ENCODE measurements around the gene RXRA. TPM values are rescaled to one million over a fixed set of nuclear protein-coding genes. Genes with fewer than 3 reads are reported as not detected.

RXRA gene
- total RNA-seq, 6 experiments from 2014 or later = 105 to 165 (median 131) TPM

GRCh38 chr9:134380542-134381271 is 54.5 kb downstream of the RXRA start:
- Histone ChIP-seq H3K36me3 (no peaks in the 10 kb centered on the region), H3K4me1 (peaks cover 0 to 99% (median 60%) of the 10 kb centered on the region in 4 donors), H3K27ac (peak overlapping the region; percentile 13 to 94 (median 44)), H3K4me3 (no peak overlapping the region), H3K27me3 (no peaks in the 10 kb centered on the region), H3K9me3 (no peaks in the 10 kb centered on the region)
- ATAC-seq = no peak
- WGBS (ENCODE audit: insufficient coverage, low coverage, low lambda C conversion rate, missing lambda C conversion rate) = 58% methylated on average over 6 of the region's 16 CpGs
- TF ChIP-seq POLR2A (IDR thresholded peaks at IDR 0.05) (no peak), CTCF (IDR thresholded peaks at IDR 0.05) (no peak)
- no peak for DNase-seq
- intact Hi-C loops (cut with DNase I) = loop anchor here in 1 of 2 donors (10.0 kb wide), 1 partner anchor 54 kb away; no protein-coding TSS in a partner anchor

- Histone ChIP-seq H3K36me3 (no peaks in the 10 kb centered on the region), H3K27ac (peak overlapping the region in 2 of 3 donors; percentile 44 to 63), H3K9me3 (no peaks in the 10 kb centered on the region), H3K4me1 (peaks cover 0 to 99% (median 61%) of the 10 kb centered on the region in 4 donors), H3K27me3 (no peaks in the 10 kb centered on the region), H3K4me3 (no peak overlapping the region)
- DNase-seq = no peak
- TF ChIP-seq CTCF (IDR thresholded peaks at IDR 0.05) (no peak), POLR2A (IDR thresholded peaks at IDR 0.05) (no peak)
- no peak for ATAC-seq
- intact Hi-C loops (cut with DNase I) = loop anchor here in 1 of 2 donors (10.0 kb wide), 1 partner anchor 54 kb away; no protein-coding TSS in a partner anchor
- no CpG with 5 or more reads among the region's 7 CpGs for WGBS (ENCODE audit: insufficient coverage, low coverage, low lambda C conversion rate, missing lambda C conversion rate)
These were observed 55.0 kb downstream of the RXRA start for GRCh38 chr9:134381272-134381661.

- no peaks in the 10 kb centered on the region for H3K9me3 ChIP-seq
- H3K27ac ChIP-seq = peak overlapping the region; percentile 33 to 63 (median 44)
- peaks cover 0 to 100% (median 59%) of the 10 kb centered on the region in 4 donors for H3K4me1 ChIP-seq
- 10% methylated on average over 4 of the region's 21 CpGs for WGBS (ENCODE audit: insufficient coverage, low coverage, low lambda C conversion rate, missing lambda C conversion rate)
- peak in 3 of 4 donors; percentile 1 for ATAC-seq
- TF ChIP-seq CTCF (IDR thresholded peaks at IDR 0.05) = peak; percentile 16 to 23 (median 18)
- no peak for TF ChIP-seq POLR2A (IDR thresholded peaks at IDR 0.05)
- intact Hi-C loops (cut with DNase I) = loop anchor here in 1 of 2 donors (10.0 kb wide), 1 partner anchor 53 kb away; no protein-coding TSS in a partner anchor
- peak in 1 of 3 donors; percentile 67 for DNase-seq
- H3K27me3 ChIP-seq = no peaks in the 10 kb centered on the region
- H3K4me3 ChIP-seq = no peak overlapping the region
- no peaks in the 10 kb centered on the region for H3K36me3 ChIP-seq
These were observed 55.6 kb downstream of the RXRA start for GRCh38 chr9:134381671-134382516.

- peak; percentile 31 to 51 (median 44) for ATAC-seq
- Histone ChIP-seq H3K4me3 (no peak overlapping the region), H3K4me1 (peaks cover 0 to 100% (median 58%) of the 10 kb centered on the region in 4 donors), H3K27me3 (no peaks in the 10 kb centered on the region), H3K36me3 (no peaks in the 10 kb centered on the region), H3K27ac (peak overlapping the region; percentile 33 to 63 (median 44)), H3K9me3 (no peaks in the 10 kb centered on the region)
- intact Hi-C loops (cut with DNase I) = loop anchor here in 1 of 2 donors (10.0 kb wide), 1 partner anchor 52 kb away; no protein-coding TSS in a partner anchor
- no CpG with 5 or more reads among the region's 14 CpGs for WGBS (ENCODE audit: insufficient coverage, low coverage, low lambda C conversion rate, missing lambda C conversion rate)
- peak; percentile 76 to 88 (median 87) for DNase-seq
- TF ChIP-seq POLR2A (IDR thresholded peaks at IDR 0.05) (peak; percentile 11), CTCF (IDR thresholded peaks at IDR 0.05) (no peak)
These were observed 56.5 kb downstream of the RXRA start for GRCh38 chr9:134382733-134383132.
